Memory B cell (primary cell): Measurements from ENCODE around the gene RBM45.

Experiments
- ATAC-seq: fragments of 150-1000 bp; cut with Tn5 transposase; 2 replicates; pipeline ENCODE4 v1.10.0; 2021; ENCODE audit warnings: low read depth, mild to moderate bottlenecking, moderate library complexity
- DNase-seq, 2 donors: peaks; one replicate each; pipeline ENCODE4 v3.0.0; 2022; ENCODE audit warnings: low spot score in 2 of 2
- H3K27ac Mint-ChIP-seq: one replicate; pipeline ENCODE4 v1.8.0; 2022; ENCODE audit warnings: mild to moderate bottlenecking, moderate library complexity, mixed read lengths
- H3K27me3 Mint-ChIP-seq: one replicate; pipeline ENCODE4 v1.8.0; 2022; ENCODE audit warnings: mixed read lengths
- H3K36me3 Mint-ChIP-seq: one replicate; pipeline ENCODE4 v1.8.0; 2022; ENCODE audit warnings: mild to moderate bottlenecking, mixed read lengths
- H3K4me1 Mint-ChIP-seq: one replicate; pipeline ENCODE4 v1.8.0; 2022; ENCODE audit warnings: mixed read lengths
- H3K4me3 Mint-ChIP-seq: one replicate; pipeline ENCODE4 v1.8.0; 2022; ENCODE audit warnings: mild to moderate bottlenecking, moderate library complexity, mixed read lengths
- H3K9me3 Mint-ChIP-seq: one replicate; pipeline ENCODE4 v1.8.0; 2022; ENCODE audit warnings: mixed read lengths

Gene RBM45

DNA sequence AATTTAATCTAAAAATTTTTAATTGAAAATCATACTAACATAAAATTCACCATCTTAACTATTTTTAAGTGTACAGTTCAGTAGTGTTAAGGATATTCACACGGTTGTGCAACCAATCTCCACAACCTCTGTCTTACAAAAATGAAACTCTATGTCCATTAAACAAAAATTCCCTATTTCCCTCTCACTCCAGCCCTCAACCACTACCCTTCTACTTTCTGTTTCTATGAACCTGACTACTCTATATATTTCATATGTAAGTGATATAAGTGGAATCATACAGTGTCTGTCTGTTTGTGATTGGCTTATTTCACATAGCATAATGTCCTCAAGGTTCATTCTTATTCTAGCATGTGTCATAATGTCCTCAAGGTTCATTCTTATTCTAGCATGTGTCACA, 47.7 kb downstream of the RBM45 start:
- no peaks in the 10 kb centered on the region for H3K9me3 Mint-ChIP-seq
- H3K4me1 Mint-ChIP-seq, result peaks cover 3% of the 10 kb centered on the region
- no peak for DNase-seq
- H3K27me3 Mint-ChIP-seq, result peaks cover 9% of the 10 kb centered on the region
- H3K4me3 Mint-ChIP-seq, result no peak overlapping the region
- no peaks in the 10 kb centered on the region for H3K36me3 Mint-ChIP-seq
- H3K27ac Mint-ChIP-seq, result no peak overlapping the region
- no peak for ATAC-seq

DNA sequence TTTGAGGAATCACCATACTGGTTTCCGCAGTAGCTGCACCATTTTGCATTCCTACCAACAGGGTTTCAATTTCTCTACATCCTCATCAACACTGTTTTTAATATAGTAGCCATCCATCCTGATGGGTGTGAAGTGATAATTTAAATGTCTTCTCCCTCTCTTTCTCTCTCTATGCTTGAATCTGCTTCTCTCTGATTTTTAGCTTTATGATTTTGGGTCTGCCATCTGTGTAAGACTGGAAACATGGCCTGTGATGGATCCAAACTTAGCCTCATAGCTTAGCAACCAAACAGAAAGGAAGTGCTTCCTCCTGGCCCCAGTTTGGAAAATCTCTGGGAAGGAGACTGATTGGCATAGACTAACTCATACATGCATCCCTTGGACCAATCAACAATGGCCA, 48.4 kb downstream of the RBM45 start:
- ATAC-seq, result no peak
- no peak overlapping the region for H3K27ac Mint-ChIP-seq
- H3K4me3 Mint-ChIP-seq, result no peak overlapping the region
- DNase-seq, result no peak
- H3K27me3 Mint-ChIP-seq, result peaks cover 9% of the 10 kb centered on the region
- H3K36me3 Mint-ChIP-seq, result no peaks in the 10 kb centered on the region
- H3K9me3 Mint-ChIP-seq, result no peaks in the 10 kb centered on the region
- peaks cover 3% of the 10 kb centered on the region for H3K4me1 Mint-ChIP-seq

DNA sequence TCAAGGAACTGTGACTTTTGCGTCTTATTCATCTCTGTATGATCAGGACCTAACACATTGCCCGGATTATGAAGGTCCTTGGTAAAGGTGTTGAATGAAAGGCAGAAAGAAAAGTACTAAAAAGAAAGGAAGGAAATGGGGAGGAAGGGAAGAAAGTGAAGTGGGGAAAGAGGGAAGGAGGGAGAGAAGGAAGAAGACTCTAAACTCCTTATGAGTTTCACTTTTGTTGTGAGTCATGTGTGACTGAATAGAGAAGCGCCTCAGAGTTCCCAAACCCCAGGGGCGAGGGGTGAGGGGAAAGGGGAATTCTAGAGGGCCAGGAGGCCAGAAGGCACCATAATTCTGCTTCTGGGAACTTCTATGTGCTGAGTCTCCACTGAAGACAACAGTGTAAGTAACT, 51.2 kb downstream of the RBM45 start:
- peaks cover 6% of the 10 kb centered on the region for H3K27me3 Mint-ChIP-seq
- H3K4me3 Mint-ChIP-seq, result no peak overlapping the region
- no peak for DNase-seq
- H3K9me3 Mint-ChIP-seq, result no peaks in the 10 kb centered on the region
- no peaks in the 10 kb centered on the region for H3K36me3 Mint-ChIP-seq
- H3K27ac Mint-ChIP-seq, result no peak overlapping the region
- ATAC-seq, result no peak
- peaks cover 3% of the 10 kb centered on the region for H3K4me1 Mint-ChIP-seq

DNA sequence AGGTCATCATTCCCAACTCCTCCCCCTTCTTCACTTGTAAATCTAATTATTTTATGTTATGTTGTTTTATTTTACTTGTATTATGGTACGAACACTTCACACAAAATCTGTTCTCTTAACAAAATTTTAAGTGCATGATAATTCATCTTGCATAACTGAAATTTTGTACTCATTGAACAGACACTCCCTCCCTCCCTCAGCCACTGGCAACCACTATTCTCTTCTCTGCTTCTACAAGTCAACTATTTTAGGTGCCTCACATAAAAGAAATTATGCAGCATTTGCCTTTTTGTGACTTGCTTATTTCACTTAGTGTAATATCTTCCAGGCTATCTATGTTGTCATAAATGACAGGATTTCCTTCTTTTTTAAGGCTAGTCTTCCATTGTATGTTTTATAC, 51.7 kb downstream of the RBM45 start:
- H3K4me3 Mint-ChIP-seq, result no peak overlapping the region
- peaks cover 3% of the 10 kb centered on the region for H3K4me1 Mint-ChIP-seq
- ATAC-seq (no peak), DNase-seq (no peak)
- H3K27ac Mint-ChIP-seq, result no peak overlapping the region
- no peaks in the 10 kb centered on the region for H3K9me3 Mint-ChIP-seq
- H3K36me3 Mint-ChIP-seq, result no peaks in the 10 kb centered on the region
- peaks cover 6% of the 10 kb centered on the region for H3K27me3 Mint-ChIP-seq

DNA sequence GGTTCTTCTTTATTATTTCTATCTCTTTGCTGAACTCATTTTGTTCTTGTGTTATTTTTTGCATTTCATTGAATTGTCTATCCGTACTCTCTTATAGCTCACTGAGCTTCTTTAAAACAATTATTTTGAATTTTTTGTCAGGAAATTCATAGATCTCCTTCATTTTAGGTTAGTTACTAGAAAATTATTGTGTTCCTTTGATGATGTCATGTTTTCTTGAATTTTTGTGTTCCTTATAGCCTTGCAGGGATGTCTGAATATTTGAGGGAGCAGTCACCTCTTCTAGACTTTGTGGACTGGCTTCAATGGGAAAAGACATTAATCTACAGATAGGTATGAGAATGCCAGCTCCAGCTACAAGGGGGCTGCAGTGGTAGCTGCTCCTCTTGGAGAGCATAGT, 61.4 kb downstream of the RBM45 start:
- H3K4me3 Mint-ChIP-seq, result no peak overlapping the region

GRCh38 chr2:178177066-178177679, 64.9 kb downstream of the RBM45 start:
- Mint-ChIP-seq H3K4me3 (no peak overlapping the region), H3K36me3 (no peaks in the 10 kb centered on the region), H3K27ac (no peak overlapping the region), H3K9me3 (peaks cover 2% of the 10 kb centered on the region), H3K4me1 (no peaks in the 10 kb centered on the region), H3K27me3 (peaks cover 6% of the 10 kb centered on the region)
- DNase-seq (no peak), ATAC-seq (no peak)

More for the DNA sequence above, 61.4 kb downstream of the RBM45 start:
- Mint-ChIP-seq H3K27ac (no peak overlapping the region), H3K27me3 (peaks cover 5% of the 10 kb centered on the region), H3K9me3 (peaks cover 4% of the 10 kb centered on the region), H3K4me1 (no peaks in the 10 kb centered on the region), H3K36me3 (no peaks in the 10 kb centered on the region)
- no peak for DNase-seq
- no peak for ATAC-seq
